Spleen (tissue), 7 donors: ENCODE measurements around the gene EFNA4.

Experiments
- CTCF ChIP-seq, 11 experiments: fragments of 200-600 bp in 7 of 11; fragments of 450-650 bp in 4 of 11; sonication (generic) in 4 of 11; IDR thresholded peaks in 8 of 11; conservative IDR thresholded peaks in 3 of 11; 1 replicate in 7 of 11; 2 replicates in 4 of 11; pipeline versions ENCODE4 v1.4.0 to v1.8.0; 2016 to 2021; ENCODE audit warnings: antibody characterized with exemption in 11 of 11, inconsistent platforms in 4 of 11, mild to moderate bottlenecking in 1 of 11
- POLR2A ChIP-seq, 3 donors: fragments of 450-650 bp; IDR thresholded peaks; one replicate each; pipeline ENCODE4 v1.5.1; 2017; ENCODE audit warnings: antibody characterized with exemption in 3 of 3, mild to moderate bottlenecking in 1 of 3
- POLR2AphosphoS5 ChIP-seq, 3 donors: sonication (generic); formaldehyde crosslinking; IDR thresholded peaks; one replicate each; pipeline ENCODE4 v1.5.1; 2017; ENCODE audit warnings: antibody characterized with exemption in 3 of 3
- donor health status: DM: no; HTN: no; CAD: no; lungs with moderate emphysema.
- donor health status: DM: no; HTN: no; CAD: no.
- donor health status: DM: no; HTN: no; CAD: no.

DNA sequence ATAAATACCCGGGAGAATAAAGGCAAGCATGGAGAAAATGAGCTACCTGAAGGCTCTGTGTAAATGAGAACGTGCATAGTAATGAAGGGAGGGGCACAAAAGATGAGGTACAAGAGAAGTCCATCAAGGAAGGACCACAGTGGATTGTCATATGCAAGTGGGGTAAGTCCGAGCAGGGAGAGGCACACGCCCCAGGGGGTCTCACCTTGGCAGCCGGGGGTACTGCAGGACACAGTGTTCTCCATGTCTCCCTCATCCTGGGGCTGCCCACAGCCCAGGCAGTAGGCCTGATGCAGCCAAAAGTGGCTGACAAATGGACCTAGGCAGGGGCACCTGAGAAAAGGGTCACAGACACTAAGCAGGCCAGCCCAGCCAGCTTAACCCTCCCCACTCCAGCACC lies 39.9 kb upstream of the EFNA4 start:
- TF ChIP-seq POLR2AphosphoS5 (IDR thresholded peaks at IDR 0.05) = no peak
- no peak for TF ChIP-seq POLR2A (IDR thresholded peaks at IDR 0.05)
- no peak for TF ChIP-seq CTCF (IDR thresholded peaks at IDR 0.05 in 8 of 11, conservative IDR thresholded peaks at IDR 0.05 in 3 of 11)
